Astrocyte of the cerebellum (primary cell): ENCODE data around the gene NNMT.

Experiments used
- DNase-seq: peaks from one replicate; pipeline ENCODE4 v3.0.0-alpha.2; 2011; ENCODE audit warnings: low read depth
- H3K4me3 ChIP-seq: 2 replicates; pipeline ENCODE4 v1.5.1; 2011; ENCODE audit warnings: mild to moderate bottlenecking, low read depth, low read length, moderate library complexity
- CTCF ChIP-seq: IDR thresholded peaks from 2 replicates; pipeline ENCODE4 v1.5.1; 2012; ENCODE audit warnings: low read length, low read depth, moderate library complexity, mild to moderate bottlenecking; ENCODE audit errors: missing control alignments
- in situ Hi-C: cut with HindIII; loops from 2 replicates; pipeline ENCODE4 v1.10.0; 2017; ENCODE audit warnings: low sequenced_read_pairs

Gene NNMT

GRCh38 chr11:114317787-114318137 lies 21.6 kb downstream of the NNMT start:
- in situ Hi-C loops, result no loop called here
- H3K4me3 ChIP-seq, result no peak overlapping the region
- no peak for DNase-seq
- TF ChIP-seq CTCF, result peak; percentile 58

DNA sequence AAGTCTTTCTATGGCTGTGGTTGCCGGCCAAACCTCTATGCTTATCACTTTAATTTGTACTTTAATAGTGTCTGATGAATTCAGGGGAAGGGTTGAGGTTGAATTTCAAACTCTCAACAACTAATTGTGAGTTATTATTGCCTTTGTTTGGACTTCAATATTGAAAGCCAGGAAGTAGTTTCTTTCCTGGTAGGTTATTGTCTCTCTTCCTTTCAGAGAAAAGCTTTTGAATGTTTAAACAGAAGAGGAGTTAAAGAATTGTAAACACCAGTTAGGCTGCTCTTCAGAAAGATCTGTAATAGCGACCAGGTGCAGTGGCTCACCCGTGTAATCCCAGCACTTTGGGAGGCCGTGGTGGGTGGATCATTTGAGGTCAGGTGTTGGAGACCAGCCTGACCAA lies 22.2 kb downstream of the NNMT start:
- in situ Hi-C loops, result no loop called here
- no peak for TF ChIP-seq CTCF
- no peak for DNase-seq
- H3K4me3 ChIP-seq, result no peak overlapping the region

GRCh38 chr11:114319716-114320328 lies 23.6 kb downstream of the NNMT start:
- DNase-seq, result no peak
- TF ChIP-seq CTCF, result no peak
- H3K4me3 ChIP-seq, result no peak overlapping the region
- in situ Hi-C loops, result no loop called here

DNA sequence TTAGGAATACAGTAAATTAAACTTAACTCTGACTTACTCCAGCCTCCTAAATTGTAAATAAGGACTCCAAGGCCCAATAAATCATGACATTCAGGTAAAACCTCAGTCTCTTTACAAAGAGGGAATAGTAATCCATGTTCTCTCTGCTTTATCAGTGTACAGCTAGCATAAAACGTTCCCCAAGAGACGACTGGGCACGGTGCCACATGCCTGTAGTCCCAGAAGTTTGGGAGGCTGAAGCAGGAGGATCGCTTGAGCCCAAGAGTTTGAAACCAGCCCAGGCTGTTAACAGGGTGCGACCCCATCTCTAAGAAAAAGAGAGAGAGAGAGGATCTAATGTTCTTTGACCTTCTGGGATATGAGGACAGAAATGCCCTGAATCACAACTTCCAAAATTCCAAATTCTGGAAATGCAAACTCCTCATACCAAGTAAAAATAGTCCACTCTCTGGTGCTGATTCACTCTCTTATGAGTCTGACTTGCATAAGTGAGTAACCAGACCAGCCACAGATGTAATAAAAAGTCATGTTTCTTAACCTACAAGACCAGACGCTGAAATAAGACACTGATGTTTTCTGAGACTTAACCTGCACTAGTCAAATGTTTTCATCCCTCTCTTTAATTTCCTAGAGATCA lies 25.5 kb downstream of the NNMT start:
- no peak overlapping the region for H3K4me3 ChIP-seq
- DNase-seq, result no peak
- in situ Hi-C loops, result no loop called here
- no peak for TF ChIP-seq CTCF

DNA sequence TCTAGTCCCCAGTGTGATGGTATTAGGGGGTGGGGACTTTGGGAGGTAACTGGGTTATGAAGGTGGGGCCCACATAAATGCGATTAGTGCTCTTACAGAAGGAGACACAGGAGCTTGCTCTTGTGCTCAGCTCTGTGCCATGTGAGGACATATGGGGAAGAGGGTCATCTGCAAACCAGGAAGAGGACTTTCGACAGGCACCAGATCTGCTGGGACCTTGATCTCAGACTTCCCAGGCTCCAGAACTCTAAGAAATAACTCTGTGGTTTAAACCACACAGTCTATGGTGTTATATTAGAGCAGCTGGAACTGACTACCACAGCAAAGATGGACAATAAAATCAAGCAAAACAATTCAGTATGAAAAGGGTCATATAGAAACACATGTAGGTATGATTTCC lies 26.7 kb downstream of the NNMT start:
- no peak for TF ChIP-seq CTCF
- in situ Hi-C loops, result no loop called here
- no peak for DNase-seq
- no peak overlapping the region for H3K4me3 ChIP-seq

DNA sequence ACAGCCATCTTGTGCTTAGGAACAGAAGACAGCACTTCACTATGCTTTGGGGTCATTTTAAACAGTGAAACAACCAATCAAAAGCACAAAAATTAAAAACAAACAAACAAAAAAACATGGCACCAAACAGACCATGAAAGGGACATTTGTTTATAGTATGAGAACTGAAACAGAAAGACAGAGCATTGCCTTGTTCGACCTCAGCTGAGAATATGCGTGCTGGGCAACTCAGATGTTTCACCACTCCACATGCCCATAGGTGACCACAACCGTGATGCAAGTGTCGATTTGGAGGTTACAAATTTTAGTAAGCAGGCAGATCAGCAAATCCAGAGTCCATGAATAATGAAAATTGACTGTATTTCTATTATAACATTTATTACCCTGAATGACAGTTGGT lies 30.0 kb downstream of the NNMT start:
- DNase-seq, result no peak
- in situ Hi-C loops, result no loop called here
- H3K4me3 ChIP-seq, result no peak overlapping the region
- TF ChIP-seq CTCF, result no peak
